GM12873 (cell line): ENCODE measurements around the gene ST6GALNAC5.

Experiments
- CTCF ChIP-seq: IDR thresholded peaks from 2 replicates; pipeline ENCODE4 v1.5.1; 2012; ENCODE audit warnings: low read depth, mild to moderate bottlenecking, moderate library complexity, low read length, control low read depth; ENCODE audit not compliant: insufficient read depth; ENCODE audit errors: missing control alignments

Gene ST6GALNAC5

GRCh38 chr1:76833151-76833550, 34.1 kb upstream of the ST6GALNAC5 start:
- no peak for TF ChIP-seq CTCF

- no peak for TF ChIP-seq CTCF
Observed at GRCh38 chr1:76833856-76834255, 33.4 kb upstream of the ST6GALNAC5 start.

GRCh38 chr1:76835203-76835602, 32.1 kb upstream of the ST6GALNAC5 start:
- no peak for TF ChIP-seq CTCF

GRCh38 chr1:76840278-76840677, 27.0 kb upstream of the ST6GALNAC5 start:
- no peak for TF ChIP-seq CTCF

GRCh38 chr1:76841460-76841859, 25.8 kb upstream of the ST6GALNAC5 start:
- no peak for TF ChIP-seq CTCF

- TF ChIP-seq CTCF: no peak
Observed at GRCh38 chr1:76843821-76844464, 23.3 kb upstream of the ST6GALNAC5 start.

- no peak for TF ChIP-seq CTCF
Observed at GRCh38 chr1:76854255-76854654, 13.0 kb upstream of the ST6GALNAC5 start.
